ENCODE measurements around the gene PI4KA. TPM values are rescaled to one million over a fixed set of nuclear protein-coding genes. Genes with fewer than 3 reads are reported as not detected.

Gene PI4KA
- polyA plus RNA-seq, 1 of the 3 experiments (the other 2 are of a cell fraction), result 30.0 TPM

DNA sequence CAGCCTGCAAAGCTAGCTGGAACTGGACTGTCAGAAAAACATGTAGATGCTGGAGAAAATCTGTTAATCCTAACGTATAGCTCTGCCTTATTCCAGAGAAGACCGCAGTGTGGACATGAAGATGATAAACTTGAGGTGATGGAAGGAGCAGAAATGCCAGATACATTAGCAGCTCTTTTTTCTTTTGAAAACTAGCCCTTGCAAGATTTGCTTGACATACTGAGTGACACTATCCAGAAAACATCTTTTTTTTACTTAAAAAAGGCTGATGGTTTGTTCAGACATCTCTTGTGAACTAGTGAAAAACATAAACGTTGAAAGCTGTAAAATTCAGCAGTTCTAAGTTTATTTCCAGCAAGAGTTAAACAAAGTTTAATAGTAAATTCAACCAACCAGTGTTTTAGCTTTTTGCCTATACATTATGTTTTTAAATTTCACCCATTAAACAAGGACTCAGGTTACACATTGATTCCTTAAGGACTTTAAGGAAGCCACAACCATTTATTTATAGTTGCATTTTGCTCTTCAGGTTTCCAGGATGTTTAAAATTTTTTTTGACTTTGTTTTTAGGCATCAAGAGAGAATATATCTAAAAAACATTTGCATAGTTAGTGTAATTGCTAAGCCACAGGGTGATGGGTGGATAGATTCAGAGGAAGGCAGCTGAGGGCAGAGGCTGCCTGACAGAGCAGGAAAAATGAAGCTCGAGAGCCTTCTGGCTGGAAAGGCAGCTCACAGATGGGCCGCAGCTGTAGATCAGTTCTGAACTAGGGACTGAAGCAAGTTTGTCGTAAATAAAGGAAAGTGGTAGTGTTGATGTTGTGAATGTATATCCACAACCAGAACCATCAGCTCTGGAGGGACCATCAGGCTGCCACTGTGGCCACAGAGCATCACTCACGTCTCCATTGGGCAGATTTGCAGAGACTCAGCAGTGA lies 9.7 kb upstream of the PI4KA start:
- POLR2A ChIA-PET, result interaction anchor here (2.6 kb wide), 1 partner anchor 18 kb away, joined by 15 read pairs; no protein-coding TSS in a partner anchor

DNA sequence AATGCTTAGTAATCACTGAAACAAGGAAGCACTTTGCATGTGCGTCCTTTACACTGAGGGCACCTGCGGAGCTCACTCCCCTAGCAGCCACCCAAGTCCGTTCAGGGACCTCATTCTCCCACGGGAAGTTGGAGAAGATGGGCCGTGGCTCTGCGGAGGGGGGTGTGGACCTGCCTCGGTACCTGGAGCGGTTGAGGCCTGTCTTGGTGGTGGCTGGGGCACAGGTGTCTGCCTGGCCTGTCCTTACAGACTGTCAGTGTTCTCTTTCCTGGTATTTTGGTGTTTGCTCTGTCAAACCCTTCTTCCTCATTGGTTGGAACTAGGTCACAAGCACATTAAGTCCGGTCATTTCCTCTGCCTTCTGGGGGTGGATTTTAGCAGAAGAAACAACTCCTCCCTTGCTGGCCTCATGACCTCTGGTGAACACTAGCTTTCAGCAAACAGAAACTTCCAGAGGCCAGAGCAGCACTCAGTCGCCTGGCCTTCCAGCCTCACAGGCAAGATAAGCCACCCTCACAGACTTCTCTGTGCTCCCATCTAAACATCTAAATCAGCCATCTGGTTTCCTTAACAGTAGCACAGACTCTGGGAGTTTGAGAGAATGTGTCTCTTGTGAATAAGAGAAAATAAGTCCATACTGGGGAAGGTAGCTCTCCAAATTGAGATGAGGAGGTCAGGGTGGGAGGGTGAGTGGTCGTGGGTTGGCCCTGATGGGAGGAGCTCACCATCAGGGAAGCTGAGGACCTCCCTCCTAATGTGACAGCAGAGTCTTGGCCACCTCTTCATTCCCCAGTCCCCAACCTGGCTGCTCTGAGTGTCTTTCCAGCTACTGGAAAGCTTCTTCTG lies 8.8 kb upstream of the PI4KA start:
- Histone ChIP-seq H3K36me3 (replicated peaks in 1 of 2; ENCODE audit: control insufficient read depth in 1 of 2, insufficient read depth in 2 of 2, low read length in 1 of 2) (peaks cover 17% of the 10 kb centered on the region in 2 experiments), H3K9ac (no peak overlapping the region), H3K79me2 (ENCODE audit: insufficient read depth) (peaks cover 4% of the 10 kb centered on the region; the same call in 1 of the 2 replicates), H4K20me1 (ENCODE audit: insufficient read depth) (no peaks in the 10 kb centered on the region), H3K4me3 (ENCODE audit: low read depth in 2 of 2, low read length in 1 of 2) (no peak overlapping the region), H3K4me2 (no peak overlapping the region), H3K9me2 (no peaks in the 10 kb centered on the region), H3K9me3 (no peaks in the 10 kb centered on the region), H3K27me3 (ENCODE audit: insufficient read depth) (no peaks in the 10 kb centered on the region), H2AFZ (ENCODE audit: low read depth) (no peak overlapping the region), H3K27ac (ENCODE audit: low read depth in 2 of 2, low read length in 1 of 2) (peak overlapping the region in 1 of 2 experiments; percentile 94; a peak in 2 of 4 replicates), H3F3A (replicated peaks; ENCODE audit: insufficient read depth) (no peaks in the 10 kb centered on the region), H3K4me1 (ENCODE audit: control insufficient read depth in 1 of 2, insufficient read depth in 2 of 2, low read depth in 1 of 2, low read length in 1 of 2) (peaks cover 0 to 37% of the 10 kb centered on the region in 2 experiments; a peak in 2 of 4 replicates)
- 67% methylated on average over 5 of the region's 11 CpGs for WGBS (ENCODE audit: low lambda C conversion rate)
- TF ChIP-seq, protein P1, sequence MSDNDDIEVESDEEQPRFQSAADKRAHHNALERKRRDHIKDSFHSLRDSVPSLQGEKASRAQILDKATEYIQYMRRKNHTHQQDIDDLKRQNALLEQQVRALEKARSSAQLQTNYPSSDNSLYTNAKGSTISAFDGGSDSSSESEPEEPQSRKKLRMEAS (IDR thresholded peaks at IDR 0.05; ENCODE audit: low read depth), result no peak
- TF ChIP-seq GATA2 (CRISPR knock-in tag; IDR thresholded peaks at IDR 0.05) (peak; percentile 87), EZH2phosphoT487 (IDR thresholded peaks at IDR 0.05; ENCODE audit: borderline replicate concordance, low read depth) (no peak), MXI1 (IDR thresholded peaks at IDR 0.05; ENCODE audit: low read depth, low read length) (peak; percentile 69), EP300 (IDR thresholded peaks at IDR 0.05; ENCODE audit: borderline replicate concordance in 1 of 2, low read depth in 1 of 2, low read length in 1 of 2) (peak in 1 of 2 experiments; percentile 73; a peak in 1 of 4 replicates), FOSL2 (IDR thresholded peaks at IDR 0.05; ENCODE audit: borderline replicate concordance, low read depth) (no peak), SIN3A (IDR thresholded peaks at IDR 0.05; ENCODE audit: borderline replicate concordance, low read depth, low read length) (no peak), RFX5 (IDR thresholded peaks at IDR 0.05; ENCODE audit: low read length) (no peak; the same call in 1 of the 2 replicates), RCOR1 (IDR thresholded peaks at IDR 0.05; ENCODE audit: low read length) (peak; percentile 84), CHD2 (IDR thresholded peaks at IDR 0.05; ENCODE audit: low read length, partially characterized antibody) (peak; percentile 71), FOXJ3 (CRISPR knock-in tag; IDR thresholded peaks at IDR 0.05) (0 out of 2 replicates have a peak, but pooled peaks have one; percentile 12)
- TF ChIP-seq, protein P2, sequence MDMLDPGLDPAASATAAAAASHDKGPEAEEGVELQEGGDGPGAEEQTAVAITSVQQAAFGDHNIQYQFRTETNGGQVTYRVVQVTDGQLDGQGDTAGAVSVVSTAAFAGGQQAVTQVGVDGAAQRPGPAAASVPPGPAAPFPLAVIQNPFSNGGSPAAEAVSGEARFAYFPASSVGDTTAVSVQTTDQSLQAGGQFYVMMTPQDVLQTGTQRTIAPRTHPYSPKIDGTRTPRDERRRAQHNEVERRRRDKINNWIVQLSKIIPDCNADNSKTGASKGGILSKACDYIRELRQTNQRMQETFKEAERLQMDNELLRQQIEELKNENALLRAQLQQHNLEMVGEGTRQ (IDR thresholded peaks at IDR 0.05; ENCODE audit: borderline replicate concordance, low read depth, low read length), result no peak
- peak; percentile 77 for DNase-seq
- POLR2A ChIA-PET, result interaction anchor here (0.6 to 2.6 kb wide), 2 partner anchors 13 to 18 kb away, joined by 3 to 15 read pairs; no protein-coding TSS in a partner anchor
- CTCF ChIA-PET, result interaction anchor here (0.9 to 4.7 kb wide), 7 partner anchors 12 to 64 kb away, joined by 3 to 16 read pairs (median 5); partner anchors contain the start of gene CRKL

More for the DNA sequence above, 9.7 kb upstream of the PI4KA start:
- DNase-seq, result no peak
- Histone ChIP-seq H3K27me3 (ENCODE audit: insufficient read depth) (no peaks in the 10 kb centered on the region), H3K9me3 (no peaks in the 10 kb centered on the region), H3K79me2 (ENCODE audit: insufficient read depth) (peaks cover 4% of the 10 kb centered on the region; the same call in 1 of the 2 replicates), H3K4me1 (ENCODE audit: control insufficient read depth in 1 of 2, insufficient read depth in 2 of 2, low read depth in 1 of 2, low read length in 1 of 2) (peaks cover 0 to 37% of the 10 kb centered on the region in 2 experiments; a peak in 2 of 4 replicates), H3K4me2 (no peak overlapping the region), H2AFZ (ENCODE audit: low read depth) (no peak overlapping the region), H3K27ac (ENCODE audit: low read depth in 2 of 2, low read length in 1 of 2) (peak overlapping the region in 1 of 2 experiments; percentile 94; a peak in 2 of 4 replicates), H3K9ac (no peak overlapping the region), H3F3A (replicated peaks; ENCODE audit: insufficient read depth) (no peaks in the 10 kb centered on the region), H3K9me2 (no peaks in the 10 kb centered on the region), H3K4me3 (ENCODE audit: low read depth in 2 of 2, low read length in 1 of 2) (no peak overlapping the region), H3K36me3 (replicated peaks in 1 of 2; ENCODE audit: control insufficient read depth in 1 of 2, insufficient read depth in 2 of 2, low read length in 1 of 2) (peaks cover 14 to 20% of the 10 kb centered on the region in 2 experiments), H4K20me1 (ENCODE audit: insufficient read depth) (no peaks in the 10 kb centered on the region)
- TF ChIP-seq, protein P3, sequence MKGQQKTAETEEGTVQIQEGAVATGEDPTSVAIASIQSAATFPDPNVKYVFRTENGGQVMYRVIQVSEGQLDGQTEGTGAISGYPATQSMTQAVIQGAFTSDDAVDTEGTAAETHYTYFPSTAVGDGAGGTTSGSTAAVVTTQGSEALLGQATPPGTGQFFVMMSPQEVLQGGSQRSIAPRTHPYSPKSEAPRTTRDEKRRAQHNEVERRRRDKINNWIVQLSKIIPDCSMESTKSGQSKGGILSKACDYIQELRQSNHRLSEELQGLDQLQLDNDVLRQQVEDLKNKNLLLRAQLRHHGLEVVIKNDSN (IDR thresholded peaks at IDR 0.05; ENCODE audit: borderline replicate concordance, low read depth), result no peak
- TF ChIP-seq, protein P2 (IDR thresholded peaks at IDR 0.05; ENCODE audit: borderline replicate concordance, low read depth, low read length), result no peak
- WGBS (ENCODE audit: low lambda C conversion rate), result 80% methylated on average over 7 of the region's 7 CpGs
- CTCF ChIA-PET, result interaction anchor here (0.7 to 3.9 kb wide), 9 partner anchors 11 to 75 kb away, joined by 3 to 19 read pairs (median 4); partner anchors contain the start of gene CRKL

All from SK-N-SH (cell line).